SK-N-MC (cell line): Measurements from ENCODE around the gene SLC27A4.

Source experiments
- EZH2 ChIP-seq: fragments of 200-600 bp; sonication (generic); IDR thresholded peaks from one replicate; pipeline ENCODE4 v1.6.1; 2017; ENCODE audit warnings: antibody characterized with exemption
- POLR2AphosphoS5 ChIP-seq: IDR thresholded peaks from 2 replicates; pipeline ENCODE4 v1.6.1; 2012; ENCODE audit warnings: mild to moderate bottlenecking, low read depth, low read length, borderline replicate concordance

DNA sequence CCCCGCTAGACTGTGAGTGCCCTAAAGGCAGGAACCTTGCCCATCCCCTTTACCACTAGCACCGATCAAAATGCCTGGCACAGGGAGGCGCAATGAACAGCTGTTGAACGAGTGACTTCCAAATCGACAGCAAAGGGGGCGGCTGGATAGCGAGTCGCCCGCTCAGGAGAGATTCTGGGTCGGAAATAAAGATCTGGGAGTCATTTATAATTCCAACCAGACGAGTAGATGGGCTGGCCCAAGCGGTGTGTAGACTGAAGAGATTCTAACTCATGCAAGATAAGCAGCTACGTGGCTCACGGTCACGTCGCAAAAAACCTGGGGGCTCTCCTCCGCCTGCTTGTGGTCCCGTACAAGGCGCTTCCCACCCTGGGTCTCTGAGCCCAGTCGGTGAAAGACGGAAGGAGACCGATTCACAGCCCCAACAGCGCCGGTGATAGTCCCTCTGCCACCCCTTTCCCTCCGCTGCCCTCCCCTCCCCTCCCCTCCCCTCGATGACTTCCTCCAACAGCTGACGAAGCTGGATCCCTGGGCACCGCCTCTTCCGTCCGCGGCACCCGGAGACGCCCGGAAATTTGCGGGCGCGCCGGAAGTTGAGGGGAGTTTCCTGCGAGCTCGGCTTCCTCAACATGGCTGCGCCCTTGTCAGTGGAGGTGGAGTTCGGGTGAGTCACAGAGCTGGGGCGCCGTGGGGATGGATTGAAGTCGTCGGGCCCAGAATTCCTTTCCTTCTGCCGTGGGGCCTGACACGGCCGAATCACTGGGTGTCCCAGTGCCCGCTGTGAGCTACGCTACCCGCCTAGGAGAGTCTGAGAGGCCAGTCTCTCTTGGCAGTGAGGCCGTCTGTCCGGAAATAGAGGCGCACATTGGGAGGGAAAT is 30.7 kb downstream of the SLC27A4 start, which contains the start of gene URM1:
- TF ChIP-seq POLR2AphosphoS5: peak; percentile 81
- no peak for TF ChIP-seq EZH2
